NCI-H1694 (cell line): ENCODE data around the gene RNU6-9.

Experiments
- DNase-seq: peaks from one replicate; lab custom pipeline; 2025; lab: John Stamatoyannopoulos, UW

Gene RNU6-9

DNA sequence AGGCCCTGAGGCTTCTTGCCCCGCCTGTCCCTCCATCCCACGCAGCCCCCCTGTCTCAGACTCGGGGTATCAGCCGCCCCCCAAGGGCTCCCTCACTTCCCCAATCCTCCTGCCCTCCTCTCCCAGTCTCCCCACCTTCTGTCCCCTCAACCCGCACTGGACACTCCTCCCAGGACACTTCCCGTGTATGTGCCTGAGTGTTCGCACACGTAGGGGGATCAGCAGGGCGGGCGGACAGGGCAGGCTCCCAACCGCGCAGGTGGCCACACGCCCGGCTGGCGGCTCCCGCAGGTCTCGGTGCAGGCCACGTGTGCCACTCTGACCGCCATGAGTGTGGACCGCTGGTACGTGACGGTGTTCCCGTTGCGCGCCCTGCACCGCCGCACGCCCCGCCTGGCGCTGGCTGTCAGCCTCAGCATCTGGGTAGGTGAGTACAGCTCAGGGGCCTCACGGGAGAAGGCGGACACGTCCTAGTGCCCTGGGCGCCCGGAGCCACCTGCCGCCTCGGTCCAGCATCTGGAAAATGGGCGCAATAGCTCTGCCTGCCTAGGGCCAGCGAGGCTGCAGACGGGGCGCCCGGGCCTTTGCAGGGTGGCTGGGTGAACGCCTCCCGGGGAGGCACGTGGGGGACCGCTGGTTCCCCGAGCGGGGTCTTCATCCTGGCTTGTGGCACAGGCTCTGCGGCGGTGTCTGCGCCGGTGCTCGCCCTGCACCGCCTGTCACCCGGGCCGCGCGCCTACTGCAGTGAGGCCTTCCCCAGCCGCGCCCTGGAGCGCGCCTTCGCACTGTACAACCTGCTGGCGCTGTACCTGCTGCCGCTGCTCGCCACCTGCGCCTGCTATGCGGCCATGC is 26.1 kb downstream of the RNU6-9 start:
- no peak for DNase-seq

DNA sequence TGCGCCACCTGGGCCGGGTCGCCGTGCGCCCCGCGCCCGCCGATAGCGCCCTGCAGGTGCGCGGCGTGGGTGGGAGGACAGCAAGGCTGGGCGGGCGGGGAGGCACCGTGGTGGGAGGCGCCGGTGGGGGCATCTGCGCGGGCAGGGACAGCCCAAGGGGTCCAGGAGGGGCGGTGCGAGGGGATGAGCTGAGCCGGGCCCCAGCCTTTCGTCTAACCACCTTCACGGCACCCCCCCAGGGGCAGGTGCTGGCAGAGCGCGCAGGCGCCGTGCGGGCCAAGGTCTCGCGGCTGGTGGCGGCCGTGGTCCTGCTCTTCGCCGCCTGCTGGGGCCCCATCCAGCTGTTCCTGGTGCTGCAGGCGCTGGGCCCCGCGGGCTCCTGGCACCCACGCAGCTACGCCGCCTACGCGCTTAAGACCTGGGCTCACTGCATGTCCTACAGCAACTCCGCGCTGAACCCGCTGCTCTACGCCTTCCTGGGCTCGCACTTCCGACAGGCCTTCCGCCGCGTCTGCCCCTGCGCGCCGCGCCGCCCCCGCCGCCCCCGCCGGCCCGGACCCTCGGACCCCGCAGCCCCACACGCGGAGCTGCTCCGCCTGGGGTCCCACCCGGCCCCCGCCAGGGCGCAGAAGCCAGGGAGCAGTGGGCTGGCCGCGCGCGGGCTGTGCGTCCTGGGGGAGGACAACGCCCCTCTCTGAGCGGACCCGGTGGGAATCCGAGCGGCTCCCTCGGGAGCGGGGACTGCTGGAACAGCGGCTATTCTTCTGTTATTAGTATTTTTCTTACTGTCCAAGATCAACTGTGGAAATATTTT is 27.0 kb downstream of the RNU6-9 start:
- DNase-seq, result no peak

DNA sequence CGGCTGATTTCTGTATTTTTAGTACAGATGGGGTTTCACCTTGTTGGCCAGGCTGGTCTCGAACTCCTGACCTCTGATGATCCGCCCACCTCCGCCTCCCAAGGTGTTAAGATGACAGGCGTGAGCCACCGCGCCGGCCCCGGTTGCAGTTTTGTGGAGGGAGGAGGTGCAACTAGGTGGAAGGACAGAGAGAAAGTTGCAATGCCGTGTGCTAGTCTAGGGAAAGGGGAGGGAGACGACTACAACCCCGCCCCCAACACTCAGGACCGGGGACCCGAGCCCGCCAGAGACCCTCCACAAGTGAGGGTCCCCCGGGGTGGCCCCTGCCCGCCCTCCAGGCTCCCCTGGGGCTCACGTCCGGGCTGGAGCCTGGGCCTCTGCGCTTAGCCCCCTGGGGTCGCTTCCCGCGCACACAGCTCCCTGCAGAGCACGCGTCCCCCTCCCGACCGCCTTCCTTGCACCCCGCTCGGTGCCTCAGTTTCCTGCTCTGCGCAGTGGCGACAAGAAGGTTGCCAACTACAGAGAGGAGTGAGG is 31.3 kb downstream of the RNU6-9 start:
- DNase-seq, result no peak

DNA sequence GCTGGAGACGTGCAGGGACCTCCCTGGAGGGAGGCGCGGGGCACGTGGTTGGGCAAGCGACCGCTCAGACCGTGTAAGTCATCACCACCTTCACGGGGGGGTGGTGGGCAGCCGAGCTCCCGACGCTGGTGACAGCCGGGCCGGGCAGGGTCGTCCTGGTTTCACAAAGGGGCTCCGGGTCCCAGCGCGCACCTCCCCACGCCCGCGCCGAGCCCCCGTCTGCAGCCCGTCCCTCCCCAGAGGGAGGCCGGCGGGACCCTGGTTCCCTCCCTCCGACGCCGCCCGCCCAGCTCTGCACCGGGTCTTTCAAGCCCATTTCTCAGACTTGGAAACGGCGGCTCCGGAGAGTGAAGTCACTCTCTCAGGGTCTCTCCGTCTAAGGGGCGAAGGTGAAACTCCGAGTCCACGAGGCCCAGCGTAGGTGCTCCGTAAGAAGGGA is 31.8 kb downstream of the RNU6-9 start:
- DNase-seq, result peak; percentile 54

DNA sequence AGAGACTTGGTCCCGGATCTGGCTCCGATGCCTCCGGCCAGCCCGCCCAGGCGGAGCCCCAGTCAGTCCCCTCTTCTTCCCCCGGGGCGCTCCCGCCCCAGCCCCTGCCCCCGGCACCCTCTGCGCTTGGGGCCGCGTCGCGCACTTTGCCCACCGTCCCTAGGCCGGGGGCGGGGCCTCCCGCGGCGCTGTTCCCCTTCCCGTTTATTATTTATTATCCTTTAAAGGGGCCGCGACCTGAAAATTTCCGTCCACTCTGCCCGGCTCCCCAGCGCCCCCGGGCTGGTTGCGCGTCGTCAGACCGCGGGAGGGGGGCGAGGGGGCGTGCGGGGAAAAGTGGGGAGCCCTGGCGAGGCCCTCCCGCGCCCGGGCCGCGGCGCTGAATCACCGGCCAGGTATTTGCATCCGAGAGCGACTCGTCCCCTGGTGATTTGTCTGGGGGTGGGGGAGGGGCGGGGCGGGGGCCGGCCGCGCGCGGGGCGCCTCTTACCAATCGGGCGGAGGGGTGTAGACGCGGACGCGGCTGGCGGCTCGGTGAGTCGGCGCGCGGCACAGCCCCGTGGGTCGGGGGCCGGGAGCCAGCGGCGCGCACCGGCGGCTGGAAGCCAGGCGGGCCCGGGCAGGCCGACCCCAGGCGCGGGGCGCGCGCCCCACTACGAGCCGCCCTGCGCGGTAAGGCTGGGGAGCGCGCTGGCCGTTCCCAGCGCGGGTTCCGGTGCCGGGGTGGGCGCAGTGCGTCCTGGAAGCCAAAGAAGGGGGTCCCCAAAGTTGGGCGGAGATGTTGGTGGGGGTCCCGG is 32.4 kb downstream of the RNU6-9 start, which contains the start of gene ARID3A:
TSS of gene ARID3A (plus strand) at position 510 of the 797 bp plus-strand sequence. CDS start 3,494 bp downstream, outside the sequence.
- peak; percentile 54 for DNase-seq

DNA sequence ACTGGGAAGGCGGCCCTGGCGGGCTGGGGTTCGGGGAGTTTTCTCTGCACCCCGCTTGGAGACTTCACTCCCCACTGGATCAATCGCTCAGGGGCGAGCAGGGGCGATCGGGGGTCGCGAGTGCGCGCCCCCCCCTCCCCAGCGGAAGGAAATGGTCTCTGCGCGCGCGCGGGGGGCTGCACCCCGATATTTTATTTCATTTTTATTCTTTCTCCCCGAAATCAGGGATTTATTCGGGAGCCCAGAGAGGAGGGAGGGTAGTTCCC is 33.0 kb downstream of the RNU6-9 start:
- DNase-seq, result no peak

DNA sequence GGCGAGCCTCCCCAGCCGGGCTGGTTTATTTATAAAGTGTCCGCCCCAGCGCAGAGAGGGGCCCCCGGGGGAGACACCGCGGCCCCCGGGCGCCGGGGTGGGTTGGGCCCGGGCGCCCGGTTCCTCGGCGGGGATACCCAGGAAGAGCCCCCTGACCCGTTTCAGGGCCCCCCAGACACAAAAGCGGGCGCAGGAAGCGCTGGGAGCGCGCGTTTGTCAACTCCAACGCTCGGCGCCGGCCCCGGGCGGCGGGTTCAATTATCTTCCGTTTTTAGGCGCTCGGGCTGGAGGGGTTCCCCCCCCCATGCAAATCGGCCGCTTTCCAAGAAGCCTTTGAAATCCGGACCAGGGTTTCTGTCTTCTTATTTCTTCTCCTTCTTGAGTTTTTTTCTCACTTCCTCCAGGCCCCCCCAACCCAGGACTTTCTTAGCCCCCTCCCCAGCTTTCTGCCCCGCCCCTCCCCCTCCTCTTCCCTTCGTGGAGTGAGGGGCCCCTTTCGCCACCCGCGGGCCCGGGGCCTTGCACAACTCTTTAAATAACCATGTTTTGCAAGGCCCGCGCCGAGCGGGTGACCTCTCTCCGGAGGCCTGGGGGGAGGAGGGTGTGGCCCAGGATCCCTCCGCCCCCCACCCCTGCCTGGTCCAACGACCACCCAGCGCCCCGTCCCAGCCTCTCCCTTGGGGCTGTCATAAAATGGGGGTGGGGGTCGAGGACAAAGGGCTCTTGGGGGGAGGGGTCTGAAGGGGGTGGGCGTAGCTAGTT is 33.5 kb downstream of the RNU6-9 start:
- DNase-seq, result no peak

DNA sequence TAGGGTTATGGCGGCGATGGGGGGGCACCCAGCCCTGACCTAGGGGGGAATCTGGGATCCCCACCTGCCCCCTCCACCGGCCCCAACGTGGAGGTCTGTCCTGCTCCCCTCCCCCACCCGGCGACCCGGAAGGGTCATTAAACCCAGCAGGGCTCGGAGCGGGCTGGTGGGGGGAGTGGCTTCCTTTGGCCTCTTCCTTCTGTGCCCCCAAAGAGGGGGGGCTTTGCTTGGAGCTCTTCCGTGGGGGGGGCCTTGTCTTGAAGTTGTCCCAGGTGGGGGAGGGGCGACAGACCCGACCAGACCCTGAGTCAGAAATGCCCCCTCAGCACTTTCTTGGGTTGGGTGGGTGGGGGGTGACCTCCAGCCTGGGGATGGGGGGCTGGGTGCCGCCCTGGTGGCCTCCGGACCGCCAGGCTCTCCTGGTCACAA is 34.1 kb downstream of the RNU6-9 start:
- DNase-seq, result no peak

DNA sequence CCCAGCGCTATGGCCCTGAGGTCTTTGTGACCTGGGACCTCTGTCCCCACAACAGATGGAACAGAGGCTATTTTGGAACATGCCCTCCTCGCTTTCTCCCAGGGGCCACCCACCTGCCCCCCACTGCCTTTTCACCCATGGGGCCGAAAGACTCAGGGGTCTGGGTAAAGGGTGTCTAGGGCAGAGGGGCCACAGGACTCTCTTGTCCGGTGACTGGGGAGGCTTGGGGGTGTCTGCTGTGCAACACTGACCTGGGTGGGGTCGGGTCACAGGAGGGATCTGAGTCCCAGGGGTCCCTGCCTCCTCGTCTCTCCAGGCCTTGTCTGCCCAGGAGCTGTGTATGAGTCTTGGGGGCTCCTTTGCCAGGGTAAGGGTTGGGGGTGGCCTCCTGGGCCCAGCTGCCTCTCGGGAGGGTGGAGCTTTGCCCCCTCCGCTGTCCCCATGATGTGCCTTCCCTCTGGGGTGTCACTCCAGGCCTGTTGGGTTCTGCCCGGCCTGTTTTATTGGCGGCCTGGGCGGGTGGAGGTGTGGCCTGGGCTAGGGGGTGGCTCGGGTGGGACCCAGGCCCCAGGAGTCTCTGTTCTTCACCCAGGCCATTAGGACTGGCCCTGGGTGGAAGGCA is 34.6 kb downstream of the RNU6-9 start:
- DNase-seq, result no peak

DNA sequence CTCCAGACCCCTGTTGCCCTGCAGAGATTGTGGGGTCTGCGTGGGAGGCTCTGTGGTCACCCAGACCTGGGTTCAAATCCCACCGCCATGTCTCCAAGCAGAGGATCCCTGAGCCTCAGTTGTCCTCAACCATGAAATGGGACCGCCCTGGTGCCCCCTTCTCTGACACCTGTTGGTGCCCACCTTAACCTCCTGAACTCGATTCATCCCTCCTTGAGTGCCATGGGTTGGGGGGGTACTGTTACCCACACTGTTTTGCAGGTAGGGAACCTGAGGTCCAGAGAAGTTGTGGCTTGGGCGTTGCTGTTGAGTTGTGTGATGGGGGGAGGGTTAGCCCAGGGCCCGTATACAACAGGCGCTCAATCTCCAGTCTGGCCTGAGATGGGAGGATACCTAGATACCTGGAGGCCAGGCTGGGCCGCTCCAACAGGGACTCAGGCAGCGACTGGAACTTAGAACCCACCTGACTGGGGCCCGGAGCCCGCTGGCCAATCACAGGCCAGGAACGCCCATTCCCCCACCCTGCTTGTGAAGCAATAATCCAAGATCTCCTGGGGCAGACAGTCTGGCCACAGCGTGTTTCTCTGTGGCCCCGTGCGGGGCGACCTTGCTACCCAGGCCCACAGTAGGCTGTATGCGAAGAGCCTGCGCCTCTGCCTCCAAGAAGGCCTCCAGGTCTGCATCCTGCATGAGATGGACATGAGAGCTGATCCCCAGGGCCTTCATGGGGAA is 35.4 kb downstream of the RNU6-9 start:
- DNase-seq, result no peak

DNA sequence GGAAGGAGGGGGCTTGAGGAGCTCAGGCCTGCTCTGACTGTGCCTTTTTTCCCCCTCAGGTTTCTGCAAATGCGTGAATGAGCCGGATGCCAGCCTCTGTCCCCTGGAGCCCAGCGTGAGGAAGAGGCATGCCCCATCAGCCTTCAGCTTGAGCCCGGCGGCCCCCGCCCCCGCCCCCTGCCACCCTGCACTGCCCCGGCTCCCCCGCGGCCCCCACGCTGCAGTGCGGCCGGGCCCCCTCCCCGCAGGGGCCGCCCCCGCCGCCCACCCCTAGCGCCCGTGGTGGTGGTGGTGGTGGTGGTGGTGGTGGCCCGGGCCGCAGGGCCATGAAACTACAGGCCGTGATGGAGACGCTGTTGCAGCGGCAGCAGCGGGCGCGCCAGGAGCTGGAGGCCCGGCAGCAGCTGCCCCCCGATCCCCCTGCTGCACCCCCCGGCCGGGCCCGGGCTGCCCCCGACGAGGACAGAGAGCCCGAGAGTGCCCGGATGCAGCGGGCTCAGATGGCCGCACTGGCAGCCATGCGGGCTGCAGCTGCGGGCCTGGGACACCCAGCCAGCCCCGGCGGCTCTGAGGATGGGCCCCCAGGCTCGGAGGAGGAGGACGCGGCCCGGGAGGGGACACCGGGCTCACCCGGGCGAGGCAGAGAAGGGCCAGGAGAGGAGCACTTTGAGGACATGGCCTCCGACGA is 36.1 kb downstream of the RNU6-9 start:
- no peak for DNase-seq

DNA sequence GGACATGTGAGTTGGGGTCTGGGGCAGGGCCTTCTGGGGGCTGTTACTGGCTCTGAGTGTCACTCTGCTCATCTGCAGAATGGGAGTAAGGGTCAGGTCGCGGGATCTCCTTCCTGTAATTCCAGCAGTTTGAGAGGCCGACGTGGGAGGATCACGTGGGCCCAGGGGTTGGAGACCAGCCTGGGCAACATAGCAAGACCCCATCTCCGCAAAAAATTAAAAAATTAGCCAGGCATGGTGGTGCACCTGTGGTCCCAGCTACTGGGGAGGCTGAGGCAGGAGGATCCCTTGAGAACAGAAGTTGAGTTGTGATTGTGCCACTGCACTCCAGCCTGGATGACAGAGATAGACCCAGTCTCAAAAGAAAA is 36.6 kb downstream of the RNU6-9 start:
- no peak for DNase-seq

DNA sequence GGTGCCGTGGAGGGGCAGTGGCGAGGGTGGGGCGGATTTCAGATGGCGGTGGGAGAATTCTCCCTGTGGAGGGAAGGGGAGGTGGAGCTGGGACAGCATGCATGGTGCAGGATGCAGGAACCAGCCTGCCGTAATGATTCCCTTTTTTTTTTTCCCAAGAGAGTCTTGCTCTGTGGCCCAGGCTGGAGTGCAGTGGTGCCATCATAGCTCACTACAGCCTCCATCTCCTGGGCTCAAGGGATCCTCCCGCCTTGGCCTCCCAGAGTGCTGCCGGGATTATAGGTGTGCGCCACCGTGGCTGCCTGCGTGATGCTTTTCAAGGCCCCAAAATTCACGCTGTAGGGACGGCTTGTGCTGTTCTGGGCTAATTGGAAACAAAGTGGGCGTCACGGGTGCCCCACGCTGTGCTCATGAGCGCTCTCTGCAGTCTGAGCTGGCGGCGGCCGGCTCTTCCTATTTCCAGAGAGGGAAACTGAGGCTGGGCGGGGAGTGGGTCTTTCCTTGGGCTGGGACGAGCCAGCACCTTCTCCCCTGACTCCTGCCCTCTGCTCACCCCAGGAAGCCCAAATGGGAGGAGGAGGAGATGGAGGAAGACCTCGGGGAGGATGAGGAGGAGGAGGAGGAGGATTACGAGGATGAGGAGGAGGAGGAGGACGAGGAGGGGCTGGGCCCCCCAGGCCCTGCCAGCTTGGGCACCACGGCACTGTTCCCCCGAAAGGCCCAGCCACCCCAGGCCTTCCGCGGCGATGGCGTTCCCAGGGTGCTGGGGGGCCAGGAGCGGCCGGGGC is 38.8 kb downstream of the RNU6-9 start:
- DNase-seq, result no peak

DNA sequence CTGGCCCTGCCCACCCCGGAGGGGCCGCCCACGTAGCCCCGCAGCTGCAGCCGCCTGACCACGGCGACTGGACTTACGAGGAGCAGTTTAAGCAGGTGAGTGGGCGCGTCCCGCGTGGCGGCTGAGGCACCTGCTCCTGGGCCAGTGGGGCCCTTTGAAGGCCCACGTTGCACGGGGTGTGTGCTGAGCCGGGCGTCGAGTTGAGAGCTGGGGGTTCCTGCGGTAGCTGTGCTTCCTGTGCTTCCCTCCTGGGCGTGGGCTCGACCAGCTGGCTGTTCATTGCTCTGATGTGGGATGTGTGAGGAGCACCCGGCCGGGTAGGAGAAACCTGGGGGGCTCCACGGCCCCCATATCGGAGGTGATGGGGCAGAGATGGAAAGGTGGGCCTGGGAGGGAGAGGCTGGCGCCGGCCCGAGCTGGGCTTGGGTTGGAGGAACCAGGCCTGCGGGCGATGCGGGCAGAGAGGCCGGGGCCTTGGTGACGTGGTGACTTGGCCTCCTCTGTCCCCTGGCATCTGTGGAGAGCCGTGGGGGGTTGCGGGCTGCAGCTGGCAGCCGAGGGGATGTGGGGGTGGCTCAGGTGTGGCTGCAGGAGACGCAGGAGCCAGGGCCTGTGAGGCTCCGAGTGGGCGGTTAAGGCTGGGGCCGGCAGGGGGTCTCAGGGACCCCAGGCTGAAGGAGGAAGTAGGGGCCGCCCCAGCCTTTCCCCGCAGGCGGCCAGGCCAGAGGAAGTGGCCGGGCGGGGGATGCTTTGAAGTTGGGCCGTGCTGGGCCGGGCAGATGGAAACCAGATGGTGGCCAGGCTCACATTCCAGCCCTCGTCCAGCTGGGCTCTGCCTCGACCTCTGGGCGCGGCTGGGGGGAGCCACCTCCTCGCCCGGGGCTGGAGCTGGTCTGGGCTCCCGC is 39.6 kb downstream of the RNU6-9 start:
- no peak for DNase-seq

DNA sequence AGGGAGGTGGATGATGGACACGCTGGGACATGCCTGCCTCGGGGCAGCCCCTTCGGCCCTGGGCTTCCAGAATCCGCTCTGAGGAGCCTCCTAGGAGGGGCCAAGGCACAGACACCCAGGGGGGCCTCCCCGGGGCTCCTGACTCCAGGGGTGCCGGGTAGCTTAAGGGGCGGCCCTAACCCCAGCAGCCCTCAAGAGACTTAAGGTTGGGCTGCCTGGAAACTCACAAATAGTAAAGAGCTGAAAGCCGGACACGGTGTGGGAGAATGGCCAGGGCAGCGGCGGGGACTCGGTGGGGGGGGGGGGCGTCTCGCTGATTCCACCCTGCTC is 40.2 kb downstream of the RNU6-9 start:
- DNase-seq, result no peak

DNA sequence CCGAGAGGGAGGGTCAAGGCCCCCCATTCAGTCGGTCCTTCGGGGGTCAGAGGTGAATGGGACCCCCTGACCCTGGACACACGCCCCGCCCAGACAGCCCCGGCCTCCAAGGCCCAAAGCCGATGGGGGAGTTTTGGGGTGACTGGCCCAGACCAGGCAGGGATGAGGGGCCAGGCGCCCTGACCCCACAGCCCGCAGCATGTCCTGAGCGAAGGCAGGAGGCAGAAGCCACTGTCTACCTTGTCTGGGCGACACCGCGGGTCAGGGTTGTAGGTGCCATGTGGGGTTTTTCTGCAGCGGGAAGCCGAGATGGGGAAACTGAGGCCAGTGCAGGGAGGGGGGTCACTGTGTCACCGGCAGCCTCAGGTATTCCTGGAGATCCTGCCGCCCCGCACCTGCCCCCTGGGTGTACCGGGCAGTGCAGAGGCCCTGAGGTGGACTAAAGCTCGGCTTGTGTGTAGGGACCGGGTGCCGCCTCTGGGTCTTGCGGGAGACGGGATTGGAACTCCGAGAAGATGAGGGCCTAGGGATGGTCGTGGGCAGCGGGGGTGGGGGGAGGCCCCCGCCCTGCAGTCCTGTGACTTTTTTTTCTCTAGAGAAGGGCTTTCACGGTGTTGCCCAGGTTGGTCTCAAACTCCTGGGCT is 41.0 kb downstream of the RNU6-9 start:
- DNase-seq, result no peak

DNA sequence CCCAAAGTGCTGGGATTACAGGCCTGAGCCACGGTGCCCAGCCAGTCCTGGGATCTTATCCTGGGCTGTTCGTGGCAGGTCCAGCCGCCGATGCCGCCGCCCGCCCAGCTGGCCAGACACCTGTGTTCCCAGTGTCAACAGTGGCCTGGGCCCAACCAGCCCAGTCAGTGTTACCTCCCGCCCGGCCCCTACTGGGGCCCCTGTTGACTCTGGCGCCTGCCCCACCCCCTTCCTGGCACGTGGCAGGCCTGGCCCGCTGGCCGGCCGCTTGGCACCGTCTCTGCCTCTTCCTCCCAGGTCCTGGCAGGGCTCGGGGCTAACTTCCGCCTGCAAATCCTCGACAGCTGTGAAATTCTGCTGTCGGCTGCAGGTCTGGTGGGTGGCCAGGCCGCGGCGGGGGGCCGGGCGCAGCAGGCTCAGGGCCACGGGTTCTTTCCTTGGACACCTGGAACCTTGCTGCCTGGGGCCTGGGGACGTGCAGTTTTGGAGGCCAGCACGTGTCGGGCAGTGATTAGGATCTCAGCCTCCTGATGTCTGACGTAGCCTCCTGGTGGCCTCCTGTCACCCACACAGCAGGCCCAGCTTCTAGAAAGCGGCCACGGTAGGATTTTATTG is 41.7 kb downstream of the RNU6-9 start:
- DNase-seq, result no peak
